Islet of Langerhans (tissue), 1 donor: ENCODE results near the gene RRP7A.
A peak's percentile ranks its signal among the peaks of the same experiment; 100 is the strongest.
"Not testable (repeated sequence)": the region's sequence is repeated elsewhere in the genome, so short reads cannot be mapped to it uniquely, and the experiment has no call there.

Experiments used
- FAIRE-seq: peaks from one replicate; lab custom pipeline; 2011; peaks lifted over from hg19 to GRCh38; lab: Jason Lieb, UNC

RRP7A gene

GRCh38 chr22:42495533-42496141 lies 24.0 kb downstream of the RRP7A start:
- not testable (repeated sequence) for FAIRE-seq

- no peak for FAIRE-seq
These were observed 26.2 kb downstream of the RRP7A start for GRCh38 chr22:42493393-42493792.

- FAIRE-seq: no peak
These were observed 27.3 kb downstream of the RRP7A start for GRCh38 chr22:42492323-42492690.

GRCh38 chr22:42490243-42490832 lies 29.3 kb downstream of the RRP7A start:
- FAIRE-seq: no peak

- FAIRE-seq: no peak
These were observed 30.6 kb downstream of the RRP7A start for GRCh38 chr22:42489000-42489399.

- no peak for FAIRE-seq
These were observed 35.1 kb downstream of the RRP7A start for GRCh38 chr22:42484506-42484905.

- FAIRE-seq: not testable (repeated sequence)
These were observed 35.9 kb downstream of the RRP7A start for GRCh38 chr22:42483610-42484223.

- FAIRE-seq: no peak
These were observed 44.5 kb downstream of the RRP7A start for GRCh38 chr22:42475122-42475521.

- peak; percentile 97 for FAIRE-seq
These were observed 46.0 kb downstream of the RRP7A start for GRCh38 chr22:42473484-42474193.

- no peak for FAIRE-seq
These were observed 46.9 kb downstream of the RRP7A start for GRCh38 chr22:42472671-42473070.

GRCh38 chr22:42471441-42471840 lies 48.2 kb downstream of the RRP7A start:
- no peak for FAIRE-seq

GRCh38 chr22:42470366-42471082 lies 49.1 kb downstream of the RRP7A start:
- no peak for FAIRE-seq

GRCh38 chr22:42468841-42469240 lies 50.8 kb downstream of the RRP7A start:
- FAIRE-seq: no peak

GRCh38 chr22:42462016-42462415 lies 57.6 kb downstream of the RRP7A start:
- FAIRE-seq: no peak

GRCh38 chr22:42461511-42461910 lies 58.1 kb downstream of the RRP7A start:
- no peak for FAIRE-seq
